A549 (cell line): ENCODE results near the gene RAB3B. TPM values are rescaled to one million over a fixed set of nuclear protein-coding genes. Genes with fewer than 3 reads are reported as not detected.

ENCODE experiments used
- ATAC-seq, 2 experiments: fragments of 200-7000 bp in 1 of 2; fragments of >200 bp in 1 of 2; cut with Nextera tagmentation in 1 of 2; cut with Tn5 transposase in 1 of 2; 3 replicates each; pipeline versions ENCODE4 v1.8.0 to v1.9.1; 2018 to 2020; ENCODE audit warnings: mild to moderate bottlenecking in 1 of 2, moderate library complexity in 1 of 2
- CTCF ChIA-PET: fragments of 300-600 bp; sonication (Branson Sonifier 250); formaldehyde crosslinking; extraction: SDS; loops from one replicate; lab custom pipeline; 2021; ENCODE audit warnings: antibody characterized with exemption, inconsistent platforms; lab: Yijun Ruan, JAX
- POLR2A ChIA-PET: fragments of 350-600 bp; formaldehyde crosslinking; extraction: SDS; loops from one replicate; lab custom pipeline; 2021; ENCODE audit warnings: antibody characterized with exemption, inconsistent platforms; lab: Yijun Ruan, JAX
- DNase-seq, 2 experiments: peaks; one replicate each; pipeline versions ENCODE4 v3.0.0 to v3.0.0-alpha.2; 2011 to 2016; ENCODE audit warnings: low read depth in 1 of 2, low spot score in 1 of 2
- FAIRE-seq: peaks from 2 replicates; lab custom pipeline; 2011; peaks lifted over from hg19 to GRCh38; lab: Jason Lieb, UNC
- H3K27ac ChIP-seq, 2 experiments: fragments of >200 bp; sonication (Bioruptor Twin); formaldehyde crosslinking; 3 replicates each; pipeline ENCODE4 v1.5.1; 2016 to 2017
- H3K4me1 ChIP-seq: fragments of >200 bp; sonication (Bioruptor Twin); formaldehyde crosslinking; 3 replicates; pipeline ENCODE4 v1.6.1; 2016
- H3K4me2 ChIP-seq: fragments of >200 bp; sonication (Bioruptor Twin); formaldehyde crosslinking; 3 replicates; pipeline ENCODE4 v1.6.1; 2016
- H3K4me3 ChIP-seq: fragments of >200 bp; sonication (Bioruptor Twin); formaldehyde crosslinking; 3 replicates; pipeline ENCODE4 v1.5.1; 2016
- H3K9me3 ChIP-seq: fragments of >200 bp; sonication (Bioruptor Twin); formaldehyde crosslinking; 3 replicates; pipeline ENCODE4 v1.6.1; 2016
- ATOH8 ChIP-seq: fragments of 250-450 bp; sonication (Bioruptor Pico); IDR thresholded peaks from 2 replicates; pipeline ENCODE4 v1.5.0; 2020; ENCODE audit warnings: low read depth, mild to moderate bottlenecking, moderate library complexity
- BHLHE40 ChIP-seq: IDR thresholded peaks from 2 replicates; pipeline ENCODE4 v1.6.1; 2012; ENCODE audit warnings: low read depth, low read length, inconsistent platforms
- CBX2 ChIP-seq: fragments of 200-600 bp; sonication (generic); IDR thresholded peaks from 2 replicates; pipeline ENCODE4 v1.6.1; 2016; ENCODE audit warnings: low read depth, mild to moderate bottlenecking, borderline replicate concordance
- CBX8 ChIP-seq: fragments of 200-600 bp; sonication (generic); IDR thresholded peaks from 2 replicates; pipeline ENCODE4 v1.6.1; 2016
- CEBPB ChIP-seq, 2 experiments: fragments of >200 bp in 1 of 2; sonication (Bioruptor Twin) in 1 of 2; formaldehyde crosslinking in 1 of 2; IDR thresholded peaks; 2 replicates each; pipeline ENCODE4 v1.6.1; 2012 to 2016
- CHD2 ChIP-seq: fragments of 150-350 bp; IDR thresholded peaks from 2 replicates; pipeline ENCODE4 v1.6.1; 2014; ENCODE audit warnings: low read length; ENCODE audit not compliant: partially characterized antibody
- CHD4 ChIP-seq: fragments of 200-600 bp; sonication (generic); IDR thresholded peaks from 2 replicates; pipeline ENCODE4 v1.6.1; 2016; ENCODE audit warnings: antibody characterized with exemption, mild to moderate bottlenecking, borderline replicate concordance
- CTCF ChIP-seq: fragments of >200 bp; sonication (Bioruptor Twin); formaldehyde crosslinking; IDR thresholded peaks from 3 replicates; pipeline ENCODE4 v1.5.1; 2016
- EHMT2 ChIP-seq: fragments of 200-600 bp; sonication (generic); IDR thresholded peaks from 2 replicates; pipeline ENCODE4 v1.6.1; 2016; ENCODE audit warnings: antibody characterized with exemption, low read depth, mild to moderate bottlenecking, moderate library complexity
- EP300 ChIP-seq, 2 experiments: fragments of >200 bp; sonication (Bioruptor Twin); formaldehyde crosslinking; IDR thresholded peaks; 2 replicates in 1 of 2; 3 replicates in 1 of 2; pipeline ENCODE4 v1.6.1; 2016 to 2017
- FOSB ChIP-seq: fragments of 250-450 bp; sonication (Bioruptor Pico); IDR thresholded peaks from 2 replicates; pipeline ENCODE4 v1.5.0; 2020; ENCODE audit warnings: mild to moderate bottlenecking, moderate library complexity
- FOXS1 ChIP-seq: fragments of 250-450 bp; sonication (Bioruptor Pico); IDR thresholded peaks from 2 replicates; pipeline ENCODE4 v1.5.0; 2020; ENCODE audit warnings: mild to moderate bottlenecking, moderate library complexity
- GATA3 ChIP-seq: IDR thresholded peaks from 2 replicates; pipeline ENCODE4 v1.6.1; 2012; ENCODE audit warnings: borderline replicate concordance
- HDAC2 ChIP-seq: fragments of 200-600 bp; sonication (generic); IDR thresholded peaks from 2 replicates; pipeline ENCODE4 v1.6.1; 2016
- HOXA7 ChIP-seq: fragments of 250-450 bp; sonication (Bioruptor Pico); IDR thresholded peaks from 2 replicates; pipeline ENCODE4 v1.5.0; 2020; ENCODE audit warnings: mild to moderate bottlenecking, moderate library complexity
- HOXB13 ChIP-seq: fragments of 250-450 bp; sonication (Bioruptor Pico); IDR thresholded peaks from 2 replicates; pipeline ENCODE4 v1.5.0; 2020; ENCODE audit warnings: low read depth, mild to moderate bottlenecking, moderate library complexity
- HOXB5 ChIP-seq: fragments of 250-450 bp; sonication (Bioruptor Pico); IDR thresholded peaks from 2 replicates; pipeline ENCODE4 v1.5.0; 2020; ENCODE audit warnings: mild to moderate bottlenecking, moderate library complexity
- JUNB ChIP-seq: fragments of >200 bp; sonication (Bioruptor Twin); formaldehyde crosslinking; IDR thresholded peaks from 2 replicates; pipeline ENCODE4 v1.6.1; 2016
- KDM1A ChIP-seq: fragments of 200-600 bp; sonication (generic); IDR thresholded peaks from 2 replicates; pipeline ENCODE4 v1.6.1; 2016; ENCODE audit warnings: low read depth, mild to moderate bottlenecking
- KDM5A ChIP-seq: fragments of 200-600 bp; sonication (generic); IDR thresholded peaks from 2 replicates; pipeline ENCODE4 v1.6.1; 2016; ENCODE audit warnings: antibody characterized with exemption, mild to moderate bottlenecking
- MAFK ChIP-seq: fragments of 450-650 bp; IDR thresholded peaks from 2 replicates; pipeline ENCODE4 v1.6.1; 2014; ENCODE audit not compliant: partially characterized antibody
- MAZ ChIP-seq: fragments of 150-350 bp; IDR thresholded peaks from 2 replicates; pipeline ENCODE4 v1.6.1; 2014; ENCODE audit warnings: antibody characterized with exemption, low read depth, low read length, borderline replicate concordance
- MYC ChIP-seq: IDR thresholded peaks from 2 replicates; pipeline ENCODE4 v1.6.1; 2012; ENCODE audit warnings: mild to moderate bottlenecking, inconsistent platforms, low read length, improper control_type of control experiment, borderline replicate concordance
- NR3C1 ChIP-seq: fragments of >200 bp; sonication (Bioruptor Twin); formaldehyde crosslinking; IDR thresholded peaks from 3 replicates; pipeline ENCODE4 v1.6.1; 2017
- PBX3 ChIP-seq: IDR thresholded peaks from 2 replicates; pipeline ENCODE4 v1.6.1; 2012
- PHF8 ChIP-seq: fragments of 200-600 bp; sonication (generic); IDR thresholded peaks from 2 replicates; pipeline ENCODE4 v1.6.1; 2016; ENCODE audit warnings: low read depth, mild to moderate bottlenecking, antibody characterized with exemption, moderate library complexity, borderline replicate concordance
- RAD21 ChIP-seq, 2 experiments: fragments of >200 bp in 1 of 2; sonication (Bioruptor Twin) in 1 of 2; formaldehyde crosslinking in 1 of 2; IDR thresholded peaks in 1 of 2; conservative IDR thresholded peaks in 1 of 2; 2 replicates in 1 of 2; 3 replicates in 1 of 2; pipeline ENCODE4 v1.6.1; 2012 to 2018; ENCODE audit warnings: inconsistent platforms in 1 of 2
- RCOR1 ChIP-seq: fragments of 150-350 bp; IDR thresholded peaks from 2 replicates; pipeline ENCODE4 v1.6.1; 2014; ENCODE audit warnings: antibody characterized with exemption, low read length, low read depth
- REST ChIP-seq: fragments of 200-600 bp; sonication (generic); IDR thresholded peaks from 2 replicates; pipeline ENCODE4 v1.6.1; 2016; ENCODE audit warnings: antibody characterized with exemption, mild to moderate bottlenecking, moderate library complexity
- RNF2 ChIP-seq: fragments of 200-600 bp; sonication (generic); IDR thresholded peaks from 2 replicates; pipeline ENCODE4 v1.6.1; 2016; ENCODE audit warnings: low read depth, mild to moderate bottlenecking, antibody characterized with exemption, moderate library complexity, borderline replicate concordance
- SREBF2 ChIP-seq: fragments of 450-650 bp; IDR thresholded peaks from 2 replicates; pipeline ENCODE4 v1.6.1; 2014; ENCODE audit warnings: mild to moderate bottlenecking, moderate library complexity
- TP53 ChIP-seq: fragments of 250-450 bp; sonication (Bioruptor Pico); IDR thresholded peaks from 2 replicates; pipeline ENCODE4 v1.5.0; 2021; ENCODE audit warnings: mild to moderate bottlenecking, moderate library complexity
- USF2 ChIP-seq: fragments of 450-650 bp; IDR thresholded peaks from 2 replicates; pipeline ENCODE4 v1.6.1; 2014; ENCODE audit warnings: antibody characterized with exemption
- ZFP36 ChIP-seq: fragments of 450-650 bp; IDR thresholded peaks from 2 replicates; pipeline ENCODE4 v1.6.1; 2014; ENCODE audit warnings: borderline replicate concordance; ENCODE audit not compliant: partially characterized antibody
- ZNF302 ChIP-seq: fragments of 250-450 bp; sonication (Bioruptor Pico); IDR thresholded peaks from 2 replicates; pipeline ENCODE4 v1.9.0; 2021; ENCODE audit warnings: inconsistent platforms, mild to moderate bottlenecking, moderate library complexity
- ZSCAN20 ChIP-seq: fragments of 250-450 bp; sonication (Bioruptor Pico); IDR thresholded peaks from 2 replicates; pipeline ENCODE4 v1.8.0; 2022; ENCODE audit warnings: mild to moderate bottlenecking, moderate library complexity
- polyA plus RNA-seq, 4 experiments: library from polyadenylated mRNA; depleted of rRNA in 3 of 4; stranded (reverse); fragments of >200 nt; fragmentation: RNase III in 1 of 4; extraction: RNeasy Plus Mini Kit Qiagen cat#74134 plus additional on column Dnase treatment in 1 of 4; gene quantifications; 2 replicates in 3 of 4; 3 replicates in 1 of 4; pipeline ENCODE4 v1.2.3, GENCODE V29; 2011 to 2017

RAB3B gene
- polyA plus RNA-seq, 2 of the 4 experiments (the other 2 are of a cell fraction), result 6.9 to 15.1 TPM

- DNase-seq, result peak; percentile 42 to 52
- H3K4me2 ChIP-seq, result peak overlapping the region; percentile 65
- FAIRE-seq, result no peak
- H3K4me1 ChIP-seq, result peaks cover 28% of the 10 kb centered on the region
- H3K4me3 ChIP-seq, result no peak overlapping the region
- peak overlapping the region; percentile 78 to 93 for H3K27ac ChIP-seq
- POLR2A ChIA-PET, result interaction anchor here (0.9 kb wide), 2 partner anchors 80 to 506 kb away, joined by 3 read pairs; partner anchors contain the start of genes ORC1 and PRPF38A
- ATAC-seq, result peak; percentile 76 to 86
- no peaks in the 10 kb centered on the region; the same call in 2 of the 3 replicates for H3K9me3 ChIP-seq
- CTCF ChIA-PET, result interaction anchor here (0.7 to 4.4 kb wide), 16 partner anchors 9 to 779 kb away, joined by 3 to 49 read pairs (median 6); partner anchors contain the start of gene RAB3B
- TF ChIP-seq RAD21 (conservative IDR thresholded peaks at IDR 0.05 in 1 of 2, IDR thresholded peaks at IDR 0.05 in 1 of 2), result no peak
- TF ChIP-seq ATOH8, result no peak
- no peak for TF ChIP-seq BHLHE40
- TF ChIP-seq RCOR1, result no peak
- no peak for TF ChIP-seq HOXB5 (CRISPR knock-in tag)
- TF ChIP-seq CBX2, result no peak
- no peak for TF ChIP-seq EHMT2
- no peak for TF ChIP-seq CHD4
- TF ChIP-seq NR3C1, result no peak
- no peak for TF ChIP-seq CBX8
- no peak for TF ChIP-seq HDAC2
- TF ChIP-seq HOXB13 (CRISPR knock-in tag), result no peak
- TF ChIP-seq EP300 (IDR thresholded peaks at IDR 0.05), result peak; percentile 57 to 70; a peak in 1 of 5 replicates
- no peak for TF ChIP-seq RNF2
- peak; percentile 73 for TF ChIP-seq JUNB
- TF ChIP-seq KDM5A, result no peak
- no peak for TF ChIP-seq MYC
- no peak for TF ChIP-seq USF2
- no peak for TF ChIP-seq CHD2
- TF ChIP-seq KDM1A, result no peak
- peak in 1 of 2 experiments; percentile 83; a peak in 3 of 4 replicates for TF ChIP-seq CEBPB (IDR thresholded peaks at IDR 0.05)
- TF ChIP-seq ZNF302 (CRISPR knock-in tag), result no peak
- TF ChIP-seq PHF8, result no peak
- peak; percentile 60; the same call in 1 of the 2 replicates for TF ChIP-seq FOXS1 (CRISPR knock-in tag)
- no peak for TF ChIP-seq ZFP36
- TF ChIP-seq MAFK, result no peak
- no peak for TF ChIP-seq PBX3
- TF ChIP-seq TP53 (CRISPR knock-in tag), result no peak
- no peak for TF ChIP-seq HOXA7 (CRISPR knock-in tag)
- no peak for TF ChIP-seq SREBF2
- no peak for TF ChIP-seq CTCF
- peak; percentile 78; the same call in 1 of the 2 replicates for TF ChIP-seq GATA3
- no peak for TF ChIP-seq ZSCAN20 (CRISPR knock-in tag)
- TF ChIP-seq FOSB (CRISPR knock-in tag), result no peak
- TF ChIP-seq REST, result no peak
- TF ChIP-seq MAZ, result no peak
Observed at GRCh38 chr1:51897699-51898031, 92.8 kb downstream of the RAB3B start.
